ENCODE results near the gene ZNF445.
"Not testable (repeated sequence)": the region's sequence is repeated elsewhere in the genome, so short reads cannot be mapped to it uniquely, and the experiment has no call there.

The ZNF445 gene

DNA sequence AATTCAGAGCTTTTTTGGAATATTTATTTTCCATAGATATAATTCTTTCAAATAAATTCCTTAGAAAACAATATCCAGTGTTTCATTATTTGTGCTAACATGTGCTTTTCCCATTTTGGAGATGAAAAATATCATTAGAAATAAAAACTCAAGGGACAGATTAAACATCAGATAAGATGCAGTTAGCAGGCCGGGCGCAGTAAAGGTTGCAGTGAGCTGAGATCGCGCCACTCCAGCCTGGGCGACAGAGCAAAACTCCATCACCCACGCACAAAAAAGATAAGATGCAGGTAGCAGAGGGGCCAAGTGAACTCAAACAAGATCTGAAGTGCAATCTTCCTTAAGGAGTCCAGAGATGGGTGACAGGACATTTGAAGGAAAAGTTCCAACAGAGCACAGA, 48.0 kb downstream of the ZNF445 start:
- no peak for DNase-seq

- DNase-seq = no peak
Observed at GRCh38 chr3:44428910-44429309, 48.6 kb downstream of the ZNF445 start.

GRCh38 chr3:44427683-44428082, 49.8 kb downstream of the ZNF445 start:
- DNase-seq = no peak

DNA sequence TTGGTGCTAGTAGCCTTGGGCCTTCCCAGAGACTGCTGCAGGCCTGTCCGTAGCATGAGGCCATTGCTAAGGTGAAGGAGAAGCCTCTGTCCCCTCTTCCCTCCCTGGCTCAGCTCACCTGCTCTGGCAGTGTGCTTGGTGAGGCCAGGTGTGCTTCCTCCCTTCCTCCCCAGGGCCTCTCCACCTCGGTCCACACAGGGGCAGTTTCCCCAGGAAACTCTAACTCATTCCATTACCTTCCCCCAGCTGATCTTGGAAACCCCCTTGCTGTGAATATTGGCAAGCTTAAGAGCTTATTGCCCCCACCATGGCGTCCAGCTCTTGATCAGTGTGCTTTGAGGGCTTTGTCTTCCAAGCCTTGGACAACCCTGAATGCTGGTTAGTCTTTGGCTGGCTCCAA, 52.7 kb downstream of the ZNF445 start:
- DNase-seq = no peak

DNA sequence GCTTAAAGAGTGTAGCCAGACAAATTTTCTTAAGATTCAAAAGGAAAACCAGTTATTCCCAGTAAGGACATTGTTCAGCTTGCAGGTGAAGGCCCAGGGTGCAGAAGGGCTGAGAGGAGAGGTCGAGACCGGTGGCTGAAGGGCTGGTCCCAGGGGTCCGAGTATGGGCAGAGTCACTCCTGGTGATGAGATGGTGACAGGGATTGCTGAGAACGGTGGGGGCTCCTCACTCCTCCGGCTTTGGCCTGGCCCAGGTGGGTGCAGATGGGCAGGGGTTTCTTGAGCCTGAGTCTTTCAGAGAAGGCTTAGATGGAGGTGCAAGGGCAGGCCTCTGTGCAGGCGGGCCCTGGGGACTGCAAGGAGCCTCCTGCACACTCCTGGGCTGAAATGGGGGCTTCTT, 56.2 kb downstream of the ZNF445 start:
- DNase-seq = no peak

DNA sequence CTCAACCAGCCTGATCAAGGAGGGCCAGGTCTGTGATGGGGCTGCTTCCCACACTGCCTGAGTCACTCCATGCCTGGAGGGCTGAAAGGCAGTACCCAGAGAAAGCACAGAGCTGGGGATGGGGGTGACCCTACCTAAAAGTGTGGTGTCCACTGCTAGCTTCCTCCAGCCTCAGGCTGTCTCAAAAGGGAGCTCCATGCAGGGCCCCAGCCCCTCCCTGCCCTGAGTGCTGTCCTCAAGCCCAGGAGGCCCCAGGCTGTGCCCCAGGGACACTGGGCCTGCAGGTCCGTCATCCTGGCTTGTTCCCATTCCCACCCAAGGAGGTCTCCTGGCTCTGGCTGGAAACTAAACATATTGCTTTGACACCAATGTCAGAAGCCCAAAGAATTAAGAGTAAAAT, 56.8 kb downstream of the ZNF445 start:
- DNase-seq = no peak

- DNase-seq = no peak
Observed at GRCh38 chr3:44419923-44420650, 57.4 kb downstream of the ZNF445 start.

DNA sequence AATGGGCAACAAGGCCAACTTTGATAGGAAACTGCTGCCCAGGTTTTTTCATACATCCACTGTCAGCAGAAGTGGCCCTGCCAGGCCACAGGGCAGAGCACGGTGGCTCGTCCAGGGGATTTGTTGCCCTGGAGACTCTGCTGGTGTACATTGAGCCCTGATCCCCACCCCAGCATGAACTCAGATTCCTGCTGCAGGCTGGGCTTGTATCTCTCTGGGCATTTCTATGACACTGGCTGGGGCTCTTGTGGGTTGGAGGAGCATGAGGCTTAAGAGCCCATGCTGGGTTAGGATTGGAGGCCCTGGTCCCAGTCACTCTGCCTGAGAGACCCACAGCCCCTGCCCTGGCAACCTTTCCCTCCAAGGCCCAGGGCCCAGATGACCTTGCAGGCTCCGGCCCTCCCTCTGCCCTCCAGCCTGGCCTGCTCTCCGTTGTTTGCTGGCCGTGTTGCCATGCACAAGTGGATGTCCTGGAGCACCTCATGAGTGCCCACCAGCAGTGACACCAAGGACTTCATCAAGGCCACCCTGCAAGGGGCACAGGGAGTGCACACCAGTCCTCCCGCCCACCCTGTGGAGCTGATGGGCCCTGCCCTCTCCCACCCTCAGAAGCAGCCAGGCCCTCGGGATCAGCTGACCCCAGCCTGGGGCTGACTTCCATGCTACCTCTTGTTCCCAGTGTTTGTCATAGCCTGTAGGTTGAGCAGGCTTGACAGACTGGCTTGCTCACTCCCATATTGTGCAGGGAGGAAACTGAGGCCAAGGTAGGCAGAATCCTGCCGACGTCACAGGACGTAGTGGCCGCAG, 58.2 kb downstream of the ZNF445 start:
- no peak for DNase-seq

GRCh38 chr3:44418549-44418948, 58.9 kb downstream of the ZNF445 start:
- DNase-seq = no peak

DNA sequence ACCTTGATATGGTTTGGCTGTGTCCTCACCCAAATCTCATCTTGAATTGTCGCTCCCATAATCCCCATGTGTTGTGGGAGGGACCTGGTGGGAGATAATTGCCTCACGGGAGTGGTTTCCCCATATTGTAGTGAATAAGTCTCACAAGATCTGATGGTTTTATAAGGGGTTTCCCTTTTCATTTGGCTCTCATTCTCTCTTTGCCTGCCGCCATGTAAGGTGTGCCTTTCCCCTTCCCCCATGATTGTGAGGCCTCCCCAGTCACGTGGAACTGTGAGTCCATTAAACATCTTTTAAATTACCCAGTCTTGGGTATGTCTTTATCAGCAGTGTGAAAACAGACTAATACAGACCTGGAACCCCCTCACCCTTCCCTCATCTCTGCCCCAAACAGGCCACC, 59.4 kb downstream of the ZNF445 start:
- not testable (repeated sequence) for DNase-seq

- no peak for DNase-seq
Observed at GRCh38 chr3:44416031-44417030, 61.1 kb downstream of the ZNF445 start.

DNA sequence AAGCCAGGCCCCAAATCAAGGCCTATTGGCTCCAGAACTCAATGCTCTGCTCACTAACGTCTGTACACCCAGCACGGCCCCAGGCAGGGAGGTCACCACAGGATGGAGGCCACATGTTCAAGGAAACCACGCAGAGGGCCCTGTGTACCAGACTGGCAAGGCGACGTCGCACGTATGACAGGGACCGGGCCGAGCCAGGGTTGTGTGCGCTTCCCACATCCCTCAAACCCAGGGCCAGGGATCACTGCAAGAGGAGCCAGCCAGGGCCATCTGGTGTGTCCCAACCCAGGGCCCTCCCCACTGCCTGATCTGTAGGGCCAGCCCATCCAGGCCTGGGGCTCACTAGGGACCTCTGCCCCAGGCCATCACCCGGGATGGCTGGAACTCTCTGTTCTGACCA, 62.0 kb downstream of the ZNF445 start:
- DNase-seq = no peak

- DNase-seq = no peak
Observed at GRCh38 chr3:44414517-44415090, 62.9 kb downstream of the ZNF445 start.

- no peak for DNase-seq
Observed at GRCh38 chr3:44412365-44412764, 65.1 kb downstream of the ZNF445 start.

DNA sequence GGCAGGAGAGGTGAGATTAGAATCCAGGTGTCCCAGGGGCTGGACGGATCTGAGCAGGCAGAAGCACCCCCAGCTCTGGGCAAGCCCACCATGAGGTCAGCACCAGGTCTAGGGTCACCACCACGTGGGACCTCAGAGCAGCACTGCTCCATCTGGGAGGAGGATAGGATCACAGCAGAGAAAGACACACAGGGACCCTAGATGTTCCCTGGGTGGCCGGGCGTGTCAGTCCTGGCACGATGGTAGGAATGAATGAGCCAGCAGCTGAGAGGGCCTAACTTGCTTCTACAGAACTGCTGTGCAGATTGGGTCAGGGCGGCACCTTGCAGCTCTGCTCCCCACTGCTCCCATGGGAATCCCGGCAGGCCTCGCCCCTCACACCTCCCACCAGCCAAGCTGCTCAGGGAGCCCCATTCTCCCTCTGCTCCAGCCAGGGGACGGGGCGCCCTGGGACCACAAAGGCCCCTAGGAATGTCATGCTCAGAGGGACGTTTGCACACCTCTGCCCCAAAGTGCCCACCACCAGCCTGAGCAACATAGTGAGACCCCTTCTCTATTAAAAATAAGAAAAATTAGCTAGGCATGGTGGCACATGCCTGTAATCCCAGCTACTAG, 66.3 kb downstream of the ZNF445 start:
- DNase-seq = no peak

DNA sequence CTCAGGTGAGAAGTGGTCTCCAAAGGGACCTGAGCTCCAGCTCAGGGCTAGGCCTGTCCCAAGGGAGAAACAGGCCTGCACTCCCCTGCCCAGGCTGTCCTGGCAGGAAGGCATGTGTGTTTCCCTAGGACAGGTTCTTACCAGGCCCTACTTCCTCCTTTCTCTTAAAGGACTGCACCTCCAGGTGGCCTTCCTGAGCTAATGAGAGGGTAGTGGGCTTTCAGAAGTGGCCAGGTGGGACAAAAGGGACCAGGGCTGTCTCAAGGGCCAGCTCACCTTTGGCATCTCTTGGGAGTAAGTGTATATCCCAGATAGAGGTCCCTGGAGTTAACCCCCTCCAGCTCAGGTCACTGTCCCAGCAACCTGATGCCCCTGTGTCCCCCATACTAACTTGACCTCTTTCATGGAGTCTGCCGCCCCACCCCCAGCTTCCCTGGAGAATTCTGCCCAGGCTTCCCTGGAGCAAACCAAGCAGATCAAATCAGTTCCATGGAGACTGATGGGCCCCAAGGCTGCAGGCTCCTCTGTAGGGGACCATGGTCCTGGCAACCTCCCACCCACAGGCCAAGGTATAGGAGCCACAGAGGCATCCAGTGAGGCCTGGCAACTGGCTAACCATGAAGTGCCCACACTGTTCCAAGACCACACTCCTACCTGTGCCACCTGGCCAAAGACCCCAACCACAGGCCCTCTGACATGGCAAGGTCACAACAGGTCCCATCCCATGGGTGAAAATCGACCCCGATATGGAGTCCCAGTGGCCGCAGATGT, 67.6 kb downstream of the ZNF445 start:
- no peak for DNase-seq

DNA sequence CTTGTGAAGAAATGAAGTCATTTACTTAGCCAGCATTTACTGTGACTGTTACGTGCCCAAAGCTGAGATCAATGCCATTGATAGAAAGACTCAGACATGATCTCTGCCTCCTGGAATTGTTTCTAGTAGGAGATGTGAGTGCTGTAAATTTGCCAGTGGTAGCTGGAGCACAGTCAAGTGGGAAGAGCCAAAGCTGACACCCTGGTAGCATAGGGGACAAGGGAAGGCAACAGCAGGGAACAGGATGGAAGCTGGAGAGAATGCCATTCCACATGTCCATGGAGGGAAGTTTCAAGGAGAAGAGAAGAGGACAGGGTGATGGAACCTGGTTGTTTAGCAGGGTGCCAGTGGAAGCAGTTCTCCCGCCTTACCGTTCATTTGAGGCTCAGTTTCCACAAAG, 74.9 kb downstream of the ZNF445 start:
- no peak for DNase-seq

GRCh38 chr3:44400771-44401170, 76.7 kb downstream of the ZNF445 start:
- no peak for DNase-seq

- no peak for DNase-seq
Observed at GRCh38 chr3:44398853-44399252, 78.6 kb downstream of the ZNF445 start.

DNA sequence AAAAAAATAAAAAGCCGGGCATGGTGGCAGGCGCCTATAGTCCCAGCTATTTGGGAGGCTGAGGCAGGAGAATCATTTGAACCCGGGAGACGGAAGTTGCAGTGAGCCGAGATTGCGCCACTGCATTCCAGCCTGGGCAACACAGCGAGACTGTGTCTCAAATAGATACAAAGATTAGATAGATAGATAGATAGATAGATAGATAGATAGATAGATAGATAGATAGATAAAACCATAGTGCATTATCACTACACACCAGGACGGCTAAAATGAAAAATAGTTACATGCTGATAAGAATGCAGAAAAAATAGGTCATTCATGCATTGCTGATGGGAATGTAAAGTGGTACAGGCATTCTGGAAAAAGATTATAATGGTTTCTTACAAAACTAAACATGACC, 79.2 kb downstream of the ZNF445 start:
- DNase-seq = not testable (repeated sequence)
